ENCODE results near the gene ADH1C. TPM values are rescaled to one million over a fixed set of nuclear protein-coding genes. Genes with fewer than 3 reads are reported as not detected.

The ADH1C gene
- total and polyA plus RNA-seq, 9 of the 15 experiments (the other 6 are each of a cell fraction or from before 2014, with no cell fraction given) = 0.40 TPM; not detected in 8

- TF ChIP-seq, protein P1, sequence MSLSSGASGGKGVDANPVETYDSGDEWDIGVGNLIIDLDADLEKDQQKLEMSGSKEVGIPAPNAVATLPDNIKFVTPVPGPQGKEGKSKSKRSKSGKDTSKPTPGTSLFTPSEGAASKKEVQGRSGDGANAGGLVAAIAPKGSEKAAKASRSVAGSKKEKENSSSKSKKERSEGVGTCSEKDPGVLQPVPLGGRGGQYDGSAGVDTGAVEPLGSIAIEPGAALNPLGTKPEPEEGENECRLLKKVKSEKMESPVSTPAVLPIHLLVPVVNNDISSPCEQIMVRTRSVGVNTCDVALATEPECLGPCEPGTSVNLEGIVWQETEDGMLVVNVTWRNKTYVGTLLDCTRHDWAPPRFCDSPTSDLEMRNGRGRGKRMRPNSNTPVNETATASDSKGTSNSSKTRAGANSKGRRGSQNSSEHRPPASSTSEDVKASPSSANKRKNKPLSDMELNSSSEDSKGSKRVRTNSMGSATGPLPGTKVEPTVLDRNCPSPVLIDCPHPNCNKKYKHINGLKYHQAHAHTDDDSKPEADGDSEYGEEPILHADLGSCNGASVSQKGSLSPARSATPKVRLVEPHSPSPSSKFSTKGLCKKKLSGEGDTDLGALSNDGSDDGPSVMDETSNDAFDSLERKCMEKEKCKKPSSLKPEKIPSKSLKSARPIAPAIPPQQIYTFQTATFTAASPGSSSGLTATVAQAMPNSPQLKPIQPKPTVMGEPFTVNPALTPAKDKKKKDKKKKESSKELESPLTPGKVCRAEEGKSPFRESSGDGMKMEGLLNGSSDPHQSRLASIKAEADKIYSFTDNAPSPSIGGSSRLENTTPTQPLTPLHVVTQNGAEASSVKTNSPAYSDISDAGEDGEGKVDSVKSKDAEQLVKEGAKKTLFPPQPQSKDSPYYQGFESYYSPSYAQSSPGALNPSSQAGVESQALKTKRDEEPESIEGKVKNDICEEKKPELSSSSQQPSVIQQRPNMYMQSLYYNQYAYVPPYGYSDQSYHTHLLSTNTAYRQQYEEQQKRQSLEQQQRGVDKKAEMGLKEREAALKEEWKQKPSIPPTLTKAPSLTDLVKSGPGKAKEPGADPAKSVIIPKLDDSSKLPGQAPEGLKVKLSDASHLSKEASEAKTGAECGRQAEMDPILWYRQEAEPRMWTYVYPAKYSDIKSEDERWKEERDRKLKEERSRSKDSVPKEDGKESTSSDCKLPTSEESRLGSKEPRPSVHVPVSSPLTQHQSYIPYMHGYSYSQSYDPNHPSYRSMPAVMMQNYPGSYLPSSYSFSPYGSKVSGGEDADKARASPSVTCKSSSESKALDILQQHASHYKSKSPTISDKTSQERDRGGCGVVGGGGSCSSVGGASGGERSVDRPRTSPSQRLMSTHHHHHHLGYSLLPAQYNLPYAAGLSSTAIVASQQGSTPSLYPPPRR (CRISPR knock-in tag; IDR thresholded peaks at IDR 0.05; ENCODE audit: borderline replicate concordance) = no peak
- no peak for TF ChIP-seq HMGN3 (IDR thresholded peaks at IDR 0.05; ENCODE audit: borderline replicate concordance, extremely low read depth, insufficient read length, low read depth, low read length)
Observed at GRCh38 chr4:99399017-99399416, 46.5 kb upstream of the ADH1C start (continued).

DNA sequence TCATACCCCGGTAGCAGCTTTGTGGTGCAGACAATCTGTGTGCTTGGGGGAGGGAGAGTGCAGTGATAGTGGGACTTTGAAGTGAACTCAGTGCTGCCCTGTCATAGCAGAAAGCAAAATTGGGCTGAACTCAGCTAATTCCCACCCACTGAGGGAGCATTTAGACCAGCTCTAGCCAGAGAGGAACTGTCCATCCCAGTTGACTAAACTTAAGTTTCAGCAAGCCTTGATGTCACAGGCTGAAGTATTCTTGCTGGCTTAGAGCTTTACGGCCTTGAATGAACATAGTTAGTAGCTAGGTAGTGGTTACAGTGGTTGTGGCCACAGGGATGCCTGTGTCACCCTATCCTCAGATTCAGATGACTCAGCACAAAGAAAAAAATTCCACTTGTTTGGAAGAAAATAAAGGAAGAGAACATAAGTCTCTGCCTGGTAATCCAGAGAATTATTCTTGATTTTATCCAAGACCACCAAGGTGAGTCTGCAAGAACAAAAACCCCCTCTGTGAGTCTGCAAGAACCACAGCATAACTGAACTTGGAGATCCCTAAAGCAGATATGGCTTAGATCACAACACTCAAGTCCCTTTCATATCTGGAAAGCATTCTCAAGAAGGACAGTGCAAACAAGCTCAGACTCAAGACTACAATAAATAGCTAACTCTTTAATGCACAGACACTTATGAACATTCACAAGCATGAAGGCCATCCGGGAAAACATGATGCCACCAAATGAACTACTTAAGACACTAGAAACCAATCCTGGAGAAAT is 43.2 kb upstream of the ADH1C start:
- Histone ChIP-seq H3K9me3 (replicated peaks; ENCODE audit: control insufficient read depth, insufficient read depth, low read depth, low read length) (no peaks in the 10 kb centered on the region), H3K4me2 (ENCODE audit: insufficient read depth, low read length) (no peak overlapping the region), H3K9me1 (ENCODE audit: control insufficient read depth, insufficient read depth, low read length) (no peaks in the 10 kb centered on the region), H3K4me1 (replicated peaks in 1 of 2; ENCODE audit: control insufficient read depth in 2 of 2, insufficient read depth in 2 of 2, low read length in 2 of 2) (no peaks in the 10 kb centered on the region), H3K4me3 (no peak overlapping the region), H3K9ac (ENCODE audit: insufficient read depth in 1 of 2, low read depth in 2 of 2, low read length in 2 of 2) (no peak overlapping the region), H3K27me3 (ENCODE audit: control insufficient read depth in 2 of 2, insufficient read depth in 2 of 2, low read length in 2 of 2) (no peaks in the 10 kb centered on the region), H4K20me1 (replicated peaks; ENCODE audit: control insufficient read depth, insufficient read depth, low read length) (no peaks in the 10 kb centered on the region), H3K27ac (ENCODE audit: extremely low read depth, low read depth, low read length) (no peak overlapping the region), H2AFZ (ENCODE audit: low read depth, low read length) (no peak overlapping the region), H3K79me2 (ENCODE audit: control insufficient read depth, insufficient read depth, low read length) (no peaks in the 10 kb centered on the region), H3K36me3 (ENCODE audit: control insufficient read depth, insufficient read depth, low read length) (no peaks in the 10 kb centered on the region)
- TF ChIP-seq MAFG (tag; conservative IDR thresholded peaks at IDR 0.05) (peak; percentile 85), ZNF316 (IDR thresholded peaks at IDR 0.05) (peak; percentile 80), C11orf30 (IDR thresholded peaks at IDR 0.05; ENCODE audit: low read depth) (peak; percentile 75), ZBTB12 (CRISPR knock-in tag; IDR thresholded peaks at IDR 0.05) (no peak), MAFF (IDR thresholded peaks at IDR 0.05; ENCODE audit: low read length) (peak; percentile 65), NFE2 (IDR thresholded peaks at IDR 0.05; ENCODE audit: low read depth) (peak; percentile 21; the same call in 1 of the 2 replicates), MAFK (IDR thresholded peaks at IDR 0.05; ENCODE audit: low read length) (peak; percentile 63)
- TF ChIP-seq, protein P1 (CRISPR knock-in tag; IDR thresholded peaks at IDR 0.05; ENCODE audit: borderline replicate concordance) = no peak
- WGBS (ENCODE audit: insufficient coverage, low coverage, missing lambda C conversion rate) = 0% methylated on average over 3 of the region's 3 CpGs
- in situ Hi-C loops (cut with MboI) (no loop called here), intact Hi-C loops (cut with micrococcal nuclease) (no loop called here)
- POLR2A ChIA-PET = no interaction called here
- FAIRE-seq (no peak), ATAC-seq (no peak), DNase-seq (ENCODE audit: extremely low read depth in 1 of 4, low spot score in 3 of 4) (no peak)
- CTCF ChIA-PET (ENCODE audit: low intra/inter-chr PET ratio) = no interaction called here
- BruUV-seq (replicated peaks) = no TSS peak
